Esophagus muscularis mucosa (tissue), 4 donors: ENCODE measurements around the gene PNPLA7.

Experiments used
- CTCF ChIP-seq, 3 experiments: fragments of 200-600 bp in 2 of 3; fragments of 450-650 bp in 1 of 3; sonication (generic) in 2 of 3; IDR thresholded peaks; one replicate each; pipeline ENCODE4 v1.5.1; 2017 to 2019; ENCODE audit warnings: antibody characterized with exemption in 3 of 3, mild to moderate bottlenecking in 2 of 3, moderate library complexity in 1 of 3
- EP300 ChIP-seq: sonication (generic); formaldehyde crosslinking; IDR thresholded peaks from one replicate; pipeline ENCODE4 v1.6.1; 2017; ENCODE audit warnings: antibody characterized with exemption
- POLR2A ChIP-seq: fragments of 450-650 bp; IDR thresholded peaks from one replicate; pipeline ENCODE4 v1.6.1; 2017; ENCODE audit warnings: antibody characterized with exemption, moderate library complexity, mild to moderate bottlenecking, low read depth
- POLR2AphosphoS5 ChIP-seq, 2 donors: sonication (generic); formaldehyde crosslinking; IDR thresholded peaks; one replicate each; pipeline ENCODE4 v1.6.1; 2017; ENCODE audit warnings: antibody characterized with exemption in 2 of 2

GRCh38 chr9:137598943-137599342 lies 48.7 kb upstream of the PNPLA7 start:
- TF ChIP-seq CTCF (IDR thresholded peaks at IDR 0.05): no peak
- TF ChIP-seq EP300: no peak
- TF ChIP-seq POLR2AphosphoS5 (IDR thresholded peaks at IDR 0.05): no peak
- TF ChIP-seq POLR2A: no peak
